ENCODE data around the gene IER3. TPM values are rescaled to one million over a fixed set of nuclear protein-coding genes. Genes with fewer than 3 reads are reported as not detected.

The IER3 gene
- total and polyA plus RNA-seq, 2 of the 8 experiments (the other 6 are each of a cell fraction or from before 2014, with no cell fraction given): 11.9 to 26.5 TPM

- no peak for TF ChIP-seq E2F6 (IDR thresholded peaks at IDR 0.05)
- no peak for TF ChIP-seq BCL11A (IDR thresholded peaks at IDR 0.05; ENCODE audit: low read depth in 2 of 2, low read length in 2 of 2)
- TF ChIP-seq POLR2AphosphoS5 (IDR thresholded peaks at IDR 0.05; ENCODE audit: low read depth, low read length): no peak
- no peak for TF ChIP-seq ATF3 (IDR thresholded peaks at IDR 0.05; ENCODE audit: insufficient read depth, low read depth, low read length)
- TF ChIP-seq CBX8 (IDR thresholded peaks at IDR 0.05; ENCODE audit: borderline replicate concordance, low read depth, low read length): no peak
Observed at GRCh38 chr6:30776390-30777154, 32.2 kb upstream of the IER3 start (continued).
